Measurements from ENCODE around the gene IDE. TPM values are rescaled to one million over a fixed set of nuclear protein-coding genes. Genes with fewer than 3 reads are reported as not detected.

Gene IDE
- total RNA-seq, 1 experiment from 2014 or later = 55.8 TPM

DNA sequence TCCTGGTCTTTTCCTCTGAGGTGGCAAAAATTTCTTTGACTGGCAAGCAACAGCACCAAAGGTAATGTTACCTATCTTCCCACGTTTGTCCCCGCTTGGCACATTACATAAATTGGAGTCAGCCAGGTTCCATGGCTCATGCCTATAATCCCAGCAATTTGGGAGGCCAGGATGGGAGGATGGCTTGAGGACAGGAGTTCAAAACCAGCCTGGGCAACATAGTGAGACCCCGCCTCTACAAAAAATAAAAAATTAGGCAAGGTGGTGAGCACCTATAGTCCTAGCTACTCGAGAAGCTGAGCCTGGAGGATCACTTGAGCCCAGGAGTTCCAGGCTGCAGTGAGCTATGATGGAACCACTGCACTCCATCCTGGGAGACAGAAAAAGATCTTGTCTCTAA lies 139.5 kb downstream of the IDE start:
- no peaks in the 10 kb centered on the region for H3K9me2 ChIP-seq (ENCODE audit: insufficient read depth)
- POLR2A ChIA-PET = no interaction called here
- BruUV-seq (replicated peaks) = no TSS peak

More for the DNA sequence above, 139.5 kb downstream of the IDE start:
- TF ChIP-seq POLR2A (IDR thresholded peaks at IDR 0.05; ENCODE audit: borderline replicate concordance, extremely low read depth, insufficient read depth, insufficient read length) = no peak
- no peak for TF ChIP-seq SIN3A (IDR thresholded peaks at IDR 0.05; ENCODE audit: low read depth)
- TF ChIP-seq JUND (IDR thresholded peaks at IDR 0.05) = no peak
- no peak for TF ChIP-seq CTCF (IDR thresholded peaks at IDR 0.05 in 2 of 3, conservative IDR thresholded peaks at IDR 0.05 in 1 of 3; ENCODE audit: borderline replicate concordance in 1 of 3, insufficient read depth in 1 of 3, low read depth in 2 of 3, low read length in 2 of 3)
- TF ChIP-seq ZNF274 (IDR thresholded peaks at IDR 0.05; ENCODE audit: low read depth, low read length) = no peak
- TF ChIP-seq CEBPB (IDR thresholded peaks at IDR 0.05; ENCODE audit: low read depth) = no peak
- no peak for TF ChIP-seq MAX (IDR thresholded peaks at IDR 0.05)
- TF ChIP-seq ZBTB33 (IDR thresholded peaks at IDR 0.05; ENCODE audit: extremely low read depth, insufficient replicate concordance, low read length) = no peak
- TF ChIP-seq SRF (IDR thresholded peaks at IDR 0.05; ENCODE audit: low read depth) = no peak
- no peak for TF ChIP-seq EGR1 (IDR thresholded peaks at IDR 0.05; ENCODE audit: low read depth)
- TF ChIP-seq, protein P1, sequence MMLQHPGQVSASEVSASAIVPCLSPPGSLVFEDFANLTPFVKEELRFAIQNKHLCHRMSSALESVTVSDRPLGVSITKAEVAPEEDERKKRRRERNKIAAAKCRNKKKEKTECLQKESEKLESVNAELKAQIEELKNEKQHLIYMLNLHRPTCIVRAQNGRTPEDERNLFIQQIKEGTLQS (IDR thresholded peaks at IDR 0.05) = no peak
- TF ChIP-seq TCF7L2 (IDR thresholded peaks at IDR 0.05; ENCODE audit: borderline replicate concordance, extremely low read depth, insufficient read depth, insufficient read length) = no peak
- TF ChIP-seq EZH2phosphoT487 (IDR thresholded peaks at IDR 0.05; ENCODE audit: borderline replicate concordance) = no peak
- H3K4me2 ChIP-seq (ENCODE audit: low read length) = no peak overlapping the region
- H3K79me2 ChIP-seq (ENCODE audit: insufficient read depth, low read length) = no peaks in the 10 kb centered on the region
- intact Hi-C loops (cut with micrococcal nuclease) = loop anchor here (2.0 to 5.0 kb wide), 4 partner anchors 144 to 676 kb away; partner anchors contain the start of genes CPEB3 and MARCHF5
- H3K36me3 ChIP-seq (ENCODE audit: control insufficient read depth in 1 of 2, insufficient read depth in 2 of 2, low read length in 2 of 2) = no peaks in the 10 kb centered on the region
- no peaks in the 10 kb centered on the region for H3K27me3 ChIP-seq (ENCODE audit: insufficient read depth, low read length)
- no peak for ATAC-seq
- no peaks in the 10 kb centered on the region for H3K4me1 ChIP-seq (ENCODE audit: control insufficient read depth in 1 of 2, insufficient read depth in 2 of 2, low read length in 2 of 2)
- H3K9ac ChIP-seq (ENCODE audit: low read length) = no peak overlapping the region
- H3K27ac ChIP-seq (ENCODE audit: low read depth, low read length) = no peak overlapping the region
- CTCF ChIA-PET = interaction anchor here (0.8 to 4.2 kb wide), 3 partner anchors 346 to 676 kb away, joined by 3 to 37 read pairs (median 6); no protein-coding TSS in a partner anchor
- RAD21 ChIA-PET (ENCODE audit: low non-redundant PET in 1 of 2, low total read pairs in 2 of 2, uncharacterized antibody in 2 of 2, unreplicated experiment in 2 of 2) = interaction anchor here (1.2 to 1.6 kb wide), 2 partner anchors 346 to 347 kb away, joined by 5 to 16 read pairs; no protein-coding TSS in a partner anchor
- H2AFZ ChIP-seq (ENCODE audit: low read depth, low read length, poor library complexity, severe bottlenecking) = no peak overlapping the region
- no peak for DNase-seq (ENCODE audit: low read depth, low spot score)
- H3K9me3 ChIP-seq (ENCODE audit: control insufficient read depth in 1 of 2, insufficient read depth in 1 of 2, low read depth in 1 of 2, low read length in 2 of 2) = no peaks in the 10 kb centered on the region
- no peak overlapping the region for H3K4me3 ChIP-seq (replicated peaks in 1 of 2; ENCODE audit: low read depth in 1 of 2, low read length in 2 of 2)
- H4K20me1 ChIP-seq (ENCODE audit: insufficient read depth) = no peaks in the 10 kb centered on the region
